ENCODE data around the gene TMEM165. TPM values are rescaled to one million over a fixed set of nuclear protein-coding genes. Genes with fewer than 3 reads are reported as not detected.

Gene TMEM165
- total and polyA plus RNA-seq, 9 of the 15 experiments (the other 6 are each of a cell fraction or from before 2014, with no cell fraction given) = 21.3 to 145 (median 96.8) TPM

DNA sequence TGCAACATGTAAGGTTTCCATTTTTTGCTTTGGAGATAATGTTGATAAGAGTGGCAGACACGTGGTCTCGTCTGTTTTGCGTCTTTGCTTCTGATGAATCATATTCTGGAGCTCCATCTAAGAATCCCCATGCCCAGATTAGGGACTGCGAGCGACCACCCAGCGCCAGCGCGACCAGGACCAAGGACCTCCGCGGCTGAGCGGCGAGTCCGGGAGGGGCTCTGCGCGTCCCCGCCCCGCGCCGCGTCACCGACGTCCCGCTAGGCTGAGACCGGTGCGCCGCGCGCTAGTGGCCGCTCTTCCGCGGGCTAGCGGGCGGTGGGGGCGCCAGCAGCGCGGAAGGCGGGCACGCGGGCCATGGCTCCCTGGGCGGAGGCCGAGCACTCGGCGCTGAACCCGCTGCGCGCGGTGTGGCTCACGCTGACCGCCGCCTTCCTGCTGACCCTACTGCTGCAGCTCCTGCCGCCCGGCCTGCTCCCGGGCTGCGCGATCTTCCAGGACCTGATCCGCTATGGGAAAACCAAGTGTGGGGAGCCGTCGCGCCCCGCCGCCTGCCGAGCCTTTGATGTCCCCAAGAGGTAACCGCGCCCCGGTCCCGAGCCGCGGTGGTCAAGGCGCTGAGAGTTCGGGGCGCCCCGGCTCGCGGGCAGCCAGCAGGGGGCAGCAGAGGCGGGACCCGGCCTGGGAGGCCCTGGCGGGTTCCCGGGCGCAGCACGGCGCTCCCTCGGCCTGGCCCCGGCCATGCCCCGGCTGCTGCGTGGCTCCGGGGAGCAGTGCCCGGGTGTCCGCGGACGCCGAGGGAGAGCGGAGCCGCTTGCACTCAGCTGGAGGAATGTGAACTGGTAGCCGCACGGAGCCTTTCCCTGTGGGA lies 49.5 kb upstream of the TMEM165 start, which contains the start of gene SRD5A3 (continued):
- TF ChIP-seq, protein P1, sequence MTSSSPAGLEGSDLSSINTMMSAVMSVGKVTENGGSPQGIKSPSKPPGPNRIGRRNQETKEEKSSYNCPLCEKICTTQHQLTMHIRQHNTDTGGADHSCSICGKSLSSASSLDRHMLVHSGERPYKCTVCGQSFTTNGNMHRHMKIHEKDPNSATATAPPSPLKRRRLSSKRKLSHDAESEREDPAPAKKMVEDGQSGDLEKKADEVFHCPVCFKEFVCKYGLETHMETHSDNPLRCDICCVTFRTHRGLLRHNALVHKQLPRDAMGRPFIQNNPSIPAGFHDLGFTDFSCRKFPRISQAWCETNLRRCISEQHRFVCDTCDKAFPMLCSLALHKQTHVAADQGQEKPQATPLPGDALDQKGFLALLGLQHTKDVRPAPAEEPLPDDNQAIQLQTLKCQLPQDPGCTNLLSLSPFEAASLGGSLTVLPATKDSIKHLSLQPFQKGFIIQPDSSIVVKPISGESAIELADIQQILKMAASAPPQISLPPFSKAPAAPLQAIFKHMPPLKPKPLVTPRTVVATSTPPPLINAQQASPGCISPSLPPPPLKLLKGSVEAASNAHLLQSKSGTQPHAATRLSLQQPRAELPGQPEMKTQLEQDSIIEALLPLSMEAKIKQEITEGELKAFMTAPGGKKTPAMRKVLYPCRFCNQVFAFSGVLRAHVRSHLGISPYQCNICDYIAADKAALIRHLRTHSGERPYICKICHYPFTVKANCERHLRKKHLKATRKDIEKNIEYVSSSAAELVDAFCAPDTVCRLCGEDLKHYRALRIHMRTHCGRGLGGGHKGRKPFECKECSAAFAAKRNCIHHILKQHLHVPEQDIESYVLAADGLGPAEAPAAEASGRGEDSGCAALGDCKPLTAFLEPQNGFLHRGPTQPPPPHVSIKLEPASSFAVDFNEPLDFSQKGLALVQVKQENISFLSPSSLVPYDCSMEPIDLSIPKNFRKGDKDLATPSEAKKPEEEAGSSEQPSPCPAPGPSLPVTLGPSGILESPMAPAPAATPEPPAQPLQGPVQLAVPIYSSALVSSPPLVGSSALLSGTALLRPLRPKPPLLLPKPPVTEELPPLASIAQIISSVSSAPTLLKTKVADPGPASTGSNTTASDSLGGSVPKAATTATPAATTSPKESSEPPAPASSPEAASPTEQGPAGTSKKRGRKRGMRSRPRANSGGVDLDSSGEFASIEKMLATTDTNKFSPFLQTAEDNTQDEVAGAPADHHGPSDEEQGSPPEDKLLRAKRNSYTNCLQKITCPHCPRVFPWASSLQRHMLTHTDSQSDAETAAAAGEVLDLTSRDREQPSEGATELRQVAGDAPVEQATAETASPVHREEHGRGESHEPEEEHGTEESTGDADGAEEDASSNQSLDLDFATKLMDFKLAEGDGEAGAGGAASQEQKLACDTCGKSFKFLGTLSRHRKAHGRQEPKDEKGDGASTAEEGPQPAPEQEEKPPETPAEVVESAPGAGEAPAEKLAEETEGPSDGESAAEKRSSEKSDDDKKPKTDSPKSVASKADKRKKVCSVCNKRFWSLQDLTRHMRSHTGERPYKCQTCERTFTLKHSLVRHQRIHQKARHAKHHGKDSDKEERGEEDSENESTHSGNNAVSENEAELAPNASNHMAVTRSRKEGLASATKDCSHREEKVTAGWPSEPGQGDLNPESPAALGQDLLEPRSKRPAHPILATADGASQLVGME (CRISPR knock-in tag; IDR thresholded peaks at IDR 0.05) = no peak
- TF ChIP-seq, protein P2, sequence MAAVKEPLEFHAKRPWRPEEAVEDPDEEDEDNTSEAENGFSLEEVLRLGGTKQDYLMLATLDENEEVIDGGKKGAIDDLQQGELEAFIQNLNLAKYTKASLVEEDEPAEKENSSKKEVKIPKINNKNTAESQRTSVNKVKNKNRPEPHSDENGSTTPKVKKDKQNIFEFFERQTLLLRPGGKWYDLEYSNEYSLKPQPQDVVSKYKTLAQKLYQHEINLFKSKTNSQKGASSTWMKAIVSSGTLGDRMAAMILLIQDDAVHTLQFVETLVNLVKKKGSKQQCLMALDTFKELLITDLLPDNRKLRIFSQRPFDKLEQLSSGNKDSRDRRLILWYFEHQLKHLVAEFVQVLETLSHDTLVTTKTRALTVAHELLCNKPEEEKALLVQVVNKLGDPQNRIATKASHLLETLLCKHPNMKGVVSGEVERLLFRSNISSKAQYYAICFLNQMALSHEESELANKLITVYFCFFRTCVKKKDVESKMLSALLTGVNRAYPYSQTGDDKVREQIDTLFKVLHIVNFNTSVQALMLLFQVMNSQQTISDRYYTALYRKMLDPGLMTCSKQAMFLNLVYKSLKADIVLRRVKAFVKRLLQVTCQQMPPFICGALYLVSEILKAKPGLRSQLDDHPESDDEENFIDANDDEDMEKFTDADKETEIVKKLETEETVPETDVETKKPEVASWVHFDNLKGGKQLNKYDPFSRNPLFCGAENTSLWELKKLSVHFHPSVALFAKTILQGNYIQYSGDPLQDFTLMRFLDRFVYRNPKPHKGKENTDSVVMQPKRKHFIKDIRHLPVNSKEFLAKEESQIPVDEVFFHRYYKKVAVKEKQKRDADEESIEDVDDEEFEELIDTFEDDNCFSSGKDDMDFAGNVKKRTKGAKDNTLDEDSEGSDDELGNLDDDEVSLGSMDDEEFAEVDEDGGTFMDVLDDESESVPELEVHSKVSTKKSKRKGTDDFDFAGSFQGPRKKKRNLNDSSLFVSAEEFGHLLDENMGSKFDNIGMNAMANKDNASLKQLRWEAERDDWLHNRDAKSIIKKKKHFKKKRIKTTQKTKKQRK (IDR thresholded peaks at IDR 0.05; ENCODE audit: borderline replicate concordance, low read depth, low read length) = no peak
- TF ChIP-seq TCF7 (IDR thresholded peaks at IDR 0.05; ENCODE audit: borderline replicate concordance) = peak; percentile 96
- no peak for TF ChIP-seq CREB5 (CRISPR knock-in tag; IDR thresholded peaks at IDR 0.05)
- TF ChIP-seq FOXK2 (conservative IDR thresholded peaks at IDR 0.05 in 1 of 2, IDR thresholded peaks at IDR 0.05 in 1 of 2; ENCODE audit: low read depth in 2 of 2) = no peak
- no peak for TF ChIP-seq SMARCA5 (IDR thresholded peaks at IDR 0.05)
- peak; percentile 93 for TF ChIP-seq ZFX (CRISPR knock-in tag; IDR thresholded peaks at IDR 0.05)
- TF ChIP-seq NFIC (IDR thresholded peaks at IDR 0.05) = peak; percentile 49
- TF ChIP-seq, protein P3, sequence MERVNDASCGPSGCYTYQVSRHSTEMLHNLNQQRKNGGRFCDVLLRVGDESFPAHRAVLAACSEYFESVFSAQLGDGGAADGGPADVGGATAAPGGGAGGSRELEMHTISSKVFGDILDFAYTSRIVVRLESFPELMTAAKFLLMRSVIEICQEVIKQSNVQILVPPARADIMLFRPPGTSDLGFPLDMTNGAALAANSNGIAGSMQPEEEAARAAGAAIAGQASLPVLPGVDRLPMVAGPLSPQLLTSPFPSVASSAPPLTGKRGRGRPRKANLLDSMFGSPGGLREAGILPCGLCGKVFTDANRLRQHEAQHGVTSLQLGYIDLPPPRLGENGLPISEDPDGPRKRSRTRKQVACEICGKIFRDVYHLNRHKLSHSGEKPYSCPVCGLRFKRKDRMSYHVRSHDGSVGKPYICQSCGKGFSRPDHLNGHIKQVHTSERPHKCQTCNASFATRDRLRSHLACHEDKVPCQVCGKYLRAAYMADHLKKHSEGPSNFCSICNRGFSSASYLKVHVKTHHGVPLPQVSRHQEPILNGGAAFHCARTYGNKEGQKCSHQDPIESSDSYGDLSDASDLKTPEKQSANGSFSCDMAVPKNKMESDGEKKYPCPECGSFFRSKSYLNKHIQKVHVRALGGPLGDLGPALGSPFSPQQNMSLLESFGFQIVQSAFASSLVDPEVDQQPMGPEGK (CRISPR knock-in tag; IDR thresholded peaks at IDR 0.05; ENCODE audit: borderline replicate concordance) = no peak
- peak; percentile 82; the same call in 1 of the 2 replicates for TF ChIP-seq ZBTB1 (CRISPR knock-in tag; IDR thresholded peaks at IDR 0.05; ENCODE audit: borderline replicate concordance, low read depth)
- 0 out of 2 replicates have a peak, but pooled peaks have one; percentile 10 for TF ChIP-seq DMBX1 (CRISPR knock-in tag; IDR thresholded peaks at IDR 0.05; ENCODE audit: borderline replicate concordance)
- 0 out of 2 replicates have a peak, but pooled peaks have one; percentile 41 for TF ChIP-seq RUNX1 (IDR thresholded peaks at IDR 0.05; ENCODE audit: low read depth)
- TF ChIP-seq ZC3H8 (IDR thresholded peaks at IDR 0.05) = no peak
